H9 (cell line): ENCODE data around the gene SPCS1. TPM values are rescaled to one million over a fixed set of nuclear protein-coding genes. Genes with fewer than 3 reads are reported as not detected.

ENCODE experiments used
- DNase-seq: peaks from one replicate; pipeline ENCODE4 v3.0.0-alpha.2; 2017
- H2AFZ ChIP-seq: one replicate; pipeline ENCODE4 v1.6.1; 2013; ENCODE audit warnings: mild to moderate bottlenecking, low read length, control low read depth, moderate library complexity
- H2AK5ac ChIP-seq: 2 replicates; pipeline ENCODE4 v1.6.1; 2013; ENCODE audit warnings: low read length, control low read depth, mixed read lengths; ENCODE audit not compliant: insufficient read length
- H2BK120ac ChIP-seq: one replicate; pipeline ENCODE4 v1.6.1; 2013; ENCODE audit warnings: low read depth, mild to moderate bottlenecking, low read length, control low read depth, inconsistent platforms; ENCODE audit not compliant: poor library complexity, severe bottlenecking
- H2BK12ac ChIP-seq: 2 replicates; pipeline ENCODE4 v1.6.1; 2013; ENCODE audit warnings: low read length, control low read depth, mixed read lengths, low read depth; ENCODE audit not compliant: insufficient read length
- H2BK15ac ChIP-seq: 2 replicates; pipeline ENCODE4 v1.6.1; 2013; ENCODE audit warnings: low read depth, low read length, control low read depth
- H2BK20ac ChIP-seq: one replicate; pipeline ENCODE4 v1.6.1; 2013; ENCODE audit warnings: low read depth, mild to moderate bottlenecking, low read length, control low read depth, inconsistent platforms; ENCODE audit not compliant: poor library complexity, severe bottlenecking
- H2BK5ac ChIP-seq: 2 replicates; pipeline ENCODE4 v1.6.1; 2013; ENCODE audit warnings: low read length, control low read depth, mixed read lengths; ENCODE audit not compliant: insufficient read length
- H3K14ac ChIP-seq: 2 replicates; pipeline ENCODE4 v1.6.1; 2013; ENCODE audit warnings: low read length, control low read depth; ENCODE audit not compliant: insufficient read depth
- H3K18ac ChIP-seq: 2 replicates; pipeline ENCODE4 v1.6.1; 2013; ENCODE audit warnings: low read depth, mild to moderate bottlenecking, mixed read lengths, low read length, control low read depth; ENCODE audit not compliant: insufficient read length
- H3K23ac ChIP-seq: 2 replicates; pipeline ENCODE4 v1.6.1; 2013; ENCODE audit warnings: low read length, control low read depth, mixed read lengths, low read depth; ENCODE audit not compliant: insufficient read length
- H3K23me2 ChIP-seq: 2 replicates; pipeline ENCODE4 v1.6.1; 2013; ENCODE audit warnings: low read depth, mild to moderate bottlenecking, mixed read lengths, low read length, control low read depth; ENCODE audit not compliant: insufficient read length, poor library complexity, severe bottlenecking
- H3K27ac ChIP-seq: 2 replicates; pipeline ENCODE4 v1.5.1; 2013; ENCODE audit warnings: low read length, control low read depth, mixed read lengths, low read depth; ENCODE audit not compliant: insufficient read length
- H3K27me3 ChIP-seq: 2 replicates; pipeline ENCODE4 v1.6.1; 2013; ENCODE audit warnings: low read length, control low read depth, inconsistent platforms; ENCODE audit not compliant: insufficient read depth
- H3K4ac ChIP-seq: 2 replicates; pipeline ENCODE4 v1.6.1; 2013; ENCODE audit warnings: low read depth, mild to moderate bottlenecking, control low read depth, inconsistent platforms, low read length, moderate library complexity
- H3K4me1 ChIP-seq: 2 replicates; pipeline ENCODE4 v1.6.1; 2013; ENCODE audit warnings: low read length, control low read depth, inconsistent platforms; ENCODE audit not compliant: insufficient read depth
- H3K4me2 ChIP-seq: 2 replicates; pipeline ENCODE4 v1.6.1; 2013; ENCODE audit warnings: low read length, control low read depth, mixed read lengths; ENCODE audit not compliant: insufficient read length, insufficient read depth
- H3K56ac ChIP-seq: 2 replicates; pipeline ENCODE4 v1.6.1; 2013; ENCODE audit warnings: low read depth, mild to moderate bottlenecking, mixed read lengths, low read length, control low read depth; ENCODE audit not compliant: insufficient read length
- H3K79me1 ChIP-seq: 2 replicates; pipeline ENCODE4 v1.6.1; 2013; ENCODE audit warnings: low read depth, mild to moderate bottlenecking, moderate library complexity, low read length, control low read depth, inconsistent platforms; ENCODE audit not compliant: insufficient read depth, poor library complexity, severe bottlenecking
- H3K79me2 ChIP-seq: 2 replicates; pipeline ENCODE4 v1.6.1; 2013; ENCODE audit warnings: low read length, control low read depth, inconsistent platforms; ENCODE audit not compliant: insufficient read depth
- H3K9ac ChIP-seq: 2 replicates; pipeline ENCODE4 v1.6.1; 2013; ENCODE audit warnings: low read length, control low read depth, mixed read lengths; ENCODE audit not compliant: insufficient read length; ENCODE audit errors: extremely low read depth
- H3K9me3 ChIP-seq: one replicate; pipeline ENCODE4 v1.6.1; 2013; ENCODE audit warnings: low read depth, low read length, inconsistent platforms; ENCODE audit not compliant: control insufficient read depth
- H3T11ph ChIP-seq: one replicate; pipeline ENCODE4 v1.6.1; 2013; ENCODE audit warnings: mild to moderate bottlenecking, low read length, control low read depth, inconsistent platforms
- H4K20me1 ChIP-seq: one replicate; pipeline ENCODE4 v1.6.1; 2013; ENCODE audit not compliant: control insufficient read depth, insufficient read length, insufficient read depth
- H4K5ac ChIP-seq: 2 replicates; pipeline ENCODE4 v1.6.1; 2013; ENCODE audit warnings: low read depth, mild to moderate bottlenecking, mixed read lengths, low read length, control low read depth; ENCODE audit not compliant: insufficient read length
- H4K8ac ChIP-seq: replicated peaks from 2 replicates; pipeline ENCODE4 v1.6.1; 2013; ENCODE audit warnings: low read length, control low read depth, mixed read lengths, low read depth; ENCODE audit not compliant: insufficient read length
- H4K91ac ChIP-seq: 2 replicates; pipeline ENCODE4 v1.6.1; 2013; ENCODE audit warnings: low read depth, mild to moderate bottlenecking, moderate library complexity, mixed read lengths, low read length, control low read depth; ENCODE audit not compliant: insufficient read length
- H3K27ac Mint-ChIP-seq, 3 experiments: 2 replicates in 2 of 3; 3 replicates in 1 of 3; pipeline ENCODE4 v1.8.0; 2020 to 2021; ENCODE audit warnings: mixed read lengths in 3 of 3, mild to moderate bottlenecking in 1 of 3, moderate library complexity in 1 of 3
- H3K27me3 Mint-ChIP-seq: 2 replicates; pipeline ENCODE4 v1.8.0; 2021; ENCODE audit warnings: low read depth, mild to moderate bottlenecking, moderate library complexity, mixed read lengths
- H3K36me3 Mint-ChIP-seq, 3 experiments: 2 replicates in 2 of 3; 3 replicates in 1 of 3; pipeline ENCODE4 v1.8.0; 2020 to 2021; ENCODE audit warnings: low read depth in 3 of 3, mixed read lengths in 3 of 3; ENCODE audit not compliant: insufficient read depth in 1 of 3
- H3K4me1 Mint-ChIP-seq, 2 experiments: 2 replicates each; pipeline ENCODE4 v1.8.0; 2020; ENCODE audit warnings: mixed read lengths in 2 of 2
- H3K4me3 Mint-ChIP-seq, 2 experiments: 2 replicates in 1 of 2; 3 replicates in 1 of 2; pipeline ENCODE4 v1.8.0; 2020 to 2021; ENCODE audit warnings: mild to moderate bottlenecking in 2 of 2, mixed read lengths in 2 of 2, moderate library complexity in 1 of 2
- H3K9me3 Mint-ChIP-seq, 2 experiments: 2 replicates in 1 of 2; 3 replicates in 1 of 2; pipeline ENCODE4 v1.8.0; 2020; ENCODE audit warnings: mild to moderate bottlenecking in 2 of 2, mixed read lengths in 2 of 2, moderate library complexity in 1 of 2
- WGBS: extraction: QIAGEN DNeasy Blood & Tissue Kit; methylation state at CpG from one replicate; pipeline ENCODE4 v1.1.7; 2013; ENCODE audit warnings: missing lambda C conversion rate, low lambda C conversion rate, mixed read lengths; ENCODE audit not compliant: insufficient read length; ENCODE audit errors: extremely low coverage; 5-methylcytosine and 5-hydroxymethylcytosine counted together
- total RNA-seq: library from RNA; stranded (reverse); gene quantifications from 2 replicates; pipeline ENCODE4 v1.2.1, GENCODE V29; 2021
- TF ChIP-seq, protein P1 (sequence below): fragments of 200-600 bp; sonication (generic); conservative IDR thresholded peaks from 3 replicates; pipeline ENCODE4 v1.8.0; 2021; ENCODE audit warnings: antibody characterized with exemption, mild to moderate bottlenecking

The SPCS1 gene
- total RNA-seq, 1 experiment from 2014 or later: 106 TPM

DNA sequence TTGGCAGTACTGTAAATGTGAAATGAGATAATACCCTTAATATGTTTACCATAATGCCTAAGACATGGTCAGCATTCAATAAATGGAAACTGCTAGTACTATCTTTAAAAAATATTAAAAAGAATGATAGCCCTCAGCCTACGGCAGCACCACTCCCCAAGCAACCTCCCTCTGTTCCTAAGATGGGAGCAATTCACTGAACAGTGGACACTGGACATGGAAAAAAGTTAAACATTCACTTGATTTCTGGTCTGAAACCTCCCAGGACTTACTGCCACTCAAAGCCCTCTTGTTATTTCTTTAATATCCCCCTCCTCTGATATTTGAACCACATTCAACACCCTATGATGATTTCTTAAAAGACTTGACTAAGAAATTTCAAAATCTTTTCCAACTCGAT lies 37.8 kb downstream of the SPCS1 start:
- no peaks in the 10 kb centered on the region for H3K4me1 ChIP-seq
- no peak for DNase-seq
- H3K4ac ChIP-seq: no peak overlapping the region
- H3K23ac ChIP-seq: no peak overlapping the region
- H3K4me2 ChIP-seq: no peak overlapping the region
- no peak overlapping the region for H3K27ac ChIP-seq
- no peak overlapping the region for H4K91ac ChIP-seq
- H3K79me2 ChIP-seq: no peaks in the 10 kb centered on the region
- no peak overlapping the region for H2BK15ac ChIP-seq
- H2BK5ac ChIP-seq: no peak overlapping the region
- H2BK12ac ChIP-seq: no peak overlapping the region
- no peaks in the 10 kb centered on the region for H3K27me3 ChIP-seq
- no peak overlapping the region for H3K56ac ChIP-seq
- H3K36me3 Mint-ChIP-seq: peaks cover 36 to 80% (median 79%) of the 10 kb centered on the region in 3 experiments; a peak in 6 of 7 replicates
- H3K27ac Mint-ChIP-seq: no peak overlapping the region
- H3K18ac ChIP-seq: no peak overlapping the region
- H3K14ac ChIP-seq: no peak overlapping the region
- H3K79me1 ChIP-seq: no peaks in the 10 kb centered on the region
- H3K9me3 ChIP-seq: no peaks in the 10 kb centered on the region
- H3K4me3 Mint-ChIP-seq: no peak overlapping the region
- H3K4me1 Mint-ChIP-seq: no peaks in the 10 kb centered on the region
- no peak overlapping the region for H2BK120ac ChIP-seq
- no peak overlapping the region for H3T11ph ChIP-seq
- H2AFZ ChIP-seq: no peak overlapping the region
- no CpG with 5 or more reads among the region's 2 CpGs for WGBS
- H2AK5ac ChIP-seq: no peak overlapping the region
- no peak overlapping the region for H4K5ac ChIP-seq
- H3K9me3 Mint-ChIP-seq: no peaks in the 10 kb centered on the region; a peak in 1 of 5 replicates
- H2BK20ac ChIP-seq: no peak overlapping the region
- TF ChIP-seq, protein P1, sequence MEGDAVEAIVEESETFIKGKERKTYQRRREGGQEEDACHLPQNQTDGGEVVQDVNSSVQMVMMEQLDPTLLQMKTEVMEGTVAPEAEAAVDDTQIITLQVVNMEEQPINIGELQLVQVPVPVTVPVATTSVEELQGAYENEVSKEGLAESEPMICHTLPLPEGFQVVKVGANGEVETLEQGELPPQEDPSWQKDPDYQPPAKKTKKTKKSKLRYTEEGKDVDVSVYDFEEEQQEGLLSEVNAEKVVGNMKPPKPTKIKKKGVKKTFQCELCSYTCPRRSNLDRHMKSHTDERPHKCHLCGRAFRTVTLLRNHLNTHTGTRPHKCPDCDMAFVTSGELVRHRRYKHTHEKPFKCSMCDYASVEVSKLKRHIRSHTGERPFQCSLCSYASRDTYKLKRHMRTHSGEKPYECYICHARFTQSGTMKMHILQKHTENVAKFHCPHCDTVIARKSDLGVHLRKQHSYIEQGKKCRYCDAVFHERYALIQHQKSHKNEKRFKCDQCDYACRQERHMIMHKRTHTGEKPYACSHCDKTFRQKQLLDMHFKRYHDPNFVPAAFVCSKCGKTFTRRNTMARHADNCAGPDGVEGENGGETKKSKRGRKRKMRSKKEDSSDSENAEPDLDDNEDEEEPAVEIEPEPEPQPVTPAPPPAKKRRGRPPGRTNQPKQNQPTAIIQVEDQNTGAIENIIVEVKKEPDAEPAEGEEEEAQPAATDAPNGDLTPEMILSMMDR: no peak
- H3K27me3 Mint-ChIP-seq: no peaks in the 10 kb centered on the region
- H4K20me1 ChIP-seq: no peaks in the 10 kb centered on the region
- H3K23me2 ChIP-seq: no peaks in the 10 kb centered on the region
- no peak overlapping the region for H4K8ac ChIP-seq
- H3K9ac ChIP-seq: no peak overlapping the region
